Right forelimb (tissue), 1 donor: ENCODE data around the gene SYT9.
A peak's percentile ranks its signal among the peaks of the same experiment; 100 is the strongest.
"Not testable (repeated sequence)": the region's sequence is repeated elsewhere in the genome, so short reads cannot be mapped to it uniquely, and the experiment has no call there.

Experiments used
- DNase-seq: peaks from one replicate; pipeline ENCODE4 v3.0.0-alpha.2; 2018

SYT9 gene

DNA sequence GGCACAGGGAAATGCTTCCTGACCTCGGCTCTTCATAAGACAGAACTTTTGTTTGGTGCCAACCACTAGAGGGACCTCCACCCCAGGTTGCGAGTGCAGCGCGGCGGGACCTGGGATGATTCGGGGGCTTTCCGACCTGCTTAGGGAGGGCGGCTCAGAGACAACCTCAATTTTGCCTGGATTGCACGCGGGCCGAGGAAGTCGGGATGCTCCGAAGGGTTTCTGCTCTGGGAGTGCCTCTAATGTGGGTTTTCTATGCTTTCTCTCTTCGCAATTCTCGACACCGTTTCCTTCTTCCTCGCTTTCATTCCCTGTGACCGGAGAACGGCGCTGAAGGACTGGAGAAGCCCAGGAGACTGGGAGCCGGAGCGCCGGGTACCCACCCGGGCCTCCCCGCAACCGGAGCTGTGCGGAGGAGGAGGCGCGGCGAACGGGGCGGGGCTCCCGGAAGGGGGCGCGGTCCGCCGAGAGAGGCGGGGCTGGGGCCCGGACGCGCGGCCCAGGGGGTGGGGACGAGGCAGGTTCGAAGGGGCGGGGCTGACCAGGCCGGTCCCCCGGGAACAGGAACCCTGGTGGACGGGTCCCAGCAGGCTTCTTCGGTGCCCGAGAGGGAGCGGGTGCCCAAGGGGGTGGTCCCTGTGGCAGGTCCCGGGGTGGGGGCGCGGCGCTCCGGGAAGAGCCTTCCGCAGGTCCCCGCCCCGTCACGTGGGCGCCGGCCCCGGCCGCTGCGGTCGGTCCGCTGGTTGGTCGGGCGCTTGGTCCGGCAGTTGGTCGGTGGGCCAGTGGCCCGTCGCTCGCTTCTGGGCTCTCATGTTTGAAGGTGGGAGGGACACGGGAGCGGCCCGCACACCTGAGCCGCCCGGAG, 261.8 kb downstream of the SYT9 start, which contains the start of gene PPFIBP2:
Gene PPFIBP2, plus strand, starts transcription at position 766 of the 865 bp plus-strand sequence. CDS start 35,477 bp downstream, outside the sequence.
- peak; percentile 88 for DNase-seq

DNA sequence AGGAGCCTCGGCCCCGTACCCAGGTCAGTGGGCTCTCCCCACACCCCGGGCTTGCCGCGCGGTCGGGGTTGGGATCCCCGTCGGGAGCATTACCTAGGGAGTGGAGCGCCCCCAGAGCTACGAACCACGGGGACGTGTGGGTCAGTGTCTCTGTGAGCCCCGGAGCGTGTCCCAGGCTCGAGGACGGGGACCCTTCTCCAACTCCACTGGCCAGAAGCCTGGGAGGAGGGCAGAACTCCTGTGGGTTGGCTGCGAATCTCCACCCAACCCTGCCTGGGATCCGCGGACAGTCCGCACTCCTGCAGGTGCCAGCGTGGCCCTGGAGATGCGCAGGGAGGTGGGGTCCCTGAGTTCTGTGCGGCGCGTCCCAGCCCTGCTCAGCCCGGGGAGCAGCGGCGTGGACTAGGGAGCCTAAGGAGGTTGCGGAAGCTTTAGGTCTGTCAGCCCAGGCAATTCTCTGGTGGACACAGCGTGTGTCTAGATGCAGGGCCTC, 262.4 kb downstream of the SYT9 start:
- DNase-seq, result peak; percentile 61

DNA sequence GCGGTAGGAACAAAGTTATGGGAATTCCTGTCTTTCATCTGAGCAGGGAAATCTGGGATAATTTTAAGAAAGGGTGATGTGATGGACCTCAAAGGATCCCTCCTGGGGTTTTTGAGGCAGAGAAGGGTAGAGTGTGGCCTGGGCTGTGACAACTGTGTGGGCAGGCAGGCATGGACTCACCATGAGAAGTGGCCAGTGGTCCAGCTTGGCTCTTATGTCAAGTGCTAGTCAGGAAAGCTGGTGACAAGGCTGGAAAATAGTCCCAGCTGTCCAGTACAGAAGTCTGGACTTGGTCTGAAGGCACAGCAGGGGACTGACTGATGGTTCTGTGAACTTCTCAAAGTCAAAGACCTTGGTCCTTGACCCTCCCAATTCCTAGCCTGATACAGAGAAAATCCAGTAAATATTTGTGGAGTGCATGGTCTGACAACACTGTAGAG, 263.8 kb downstream of the SYT9 start:
- no peak for DNase-seq

DNA sequence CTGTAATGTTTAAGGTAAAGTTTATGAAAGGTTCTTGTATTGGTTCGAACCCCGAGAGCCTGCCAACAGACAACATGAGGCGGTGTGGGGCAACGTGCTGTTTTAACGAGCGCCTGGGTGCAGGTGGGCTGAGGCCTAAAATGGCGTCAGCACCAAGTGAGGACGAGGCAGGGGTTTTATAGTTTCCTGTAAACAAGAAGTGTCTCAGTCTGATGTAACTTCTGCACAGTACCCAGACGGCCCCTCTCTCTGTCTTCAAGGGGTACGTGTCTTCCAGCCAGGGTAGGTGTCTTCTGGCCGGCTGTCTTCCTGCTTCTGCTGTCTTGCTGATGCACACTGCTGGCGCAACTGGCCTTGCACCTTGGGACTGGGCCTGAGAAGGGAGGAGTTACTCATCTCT, 264.8 kb downstream of the SYT9 start:
- no peak for DNase-seq

DNA sequence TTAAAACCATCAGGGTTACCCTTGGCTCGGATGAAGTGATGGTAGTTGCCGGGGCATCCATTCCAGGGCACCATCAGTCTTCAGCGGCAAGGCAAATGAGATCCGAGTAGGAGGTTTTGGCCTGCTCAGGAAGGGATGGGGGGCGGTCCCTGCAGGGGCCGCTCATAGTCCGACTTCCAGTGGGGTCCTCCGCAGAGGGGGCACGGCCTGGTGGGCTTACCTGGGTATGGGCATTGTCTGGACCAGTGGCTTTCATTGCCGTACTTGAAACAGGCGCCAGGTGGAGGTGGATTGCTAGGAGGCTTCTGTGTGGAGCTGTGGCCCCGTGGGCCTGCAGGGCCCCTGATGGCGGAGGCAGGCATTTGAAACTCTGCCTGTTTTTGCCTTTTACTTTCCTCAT, 266.0 kb downstream of the SYT9 start:
- not testable (repeated sequence) for DNase-seq
